Nephron (organoid): ENCODE data around the gene HNRNPUL2.
"Not testable (repeated sequence)": the region's sequence is repeated elsewhere in the genome, so short reads cannot be mapped to it uniquely, and the experiment has no call there.

ENCODE experiments used
- H3K27ac Mint-ChIP-seq, 3 experiments: 2 replicates each; pipeline ENCODE4 v1.8.0; 2020; ENCODE audit warnings: mixed read lengths in 3 of 3, mild to moderate bottlenecking in 2 of 3, moderate library complexity in 1 of 3
- H3K27me3 Mint-ChIP-seq: 2 replicates; pipeline ENCODE4 v1.8.0; 2021; ENCODE audit warnings: low read depth, mild to moderate bottlenecking, moderate library complexity, mixed read lengths
- H3K36me3 Mint-ChIP-seq: 2 replicates; pipeline ENCODE4 v1.8.0; 2020; ENCODE audit warnings: low read depth, mixed read lengths
- H3K4me1 Mint-ChIP-seq: 2 replicates; pipeline ENCODE4 v1.8.0; 2020; ENCODE audit warnings: mixed read lengths
- H3K4me3 Mint-ChIP-seq, 3 experiments: 2 replicates each; pipeline ENCODE4 v1.8.0; 2020; ENCODE audit warnings: mild to moderate bottlenecking in 3 of 3, mixed read lengths in 3 of 3, moderate library complexity in 2 of 3
- H3K9me3 Mint-ChIP-seq: 2 replicates; pipeline ENCODE4 v1.8.0; 2020; ENCODE audit warnings: mixed read lengths
- TF ChIP-seq, protein P1 (sequence below), 3 experiments: fragments of 200-600 bp; sonication (generic); IDR thresholded peaks; one replicate each; pipeline ENCODE4 v1.5.0; 2021; ENCODE audit warnings: antibody characterized with exemption in 3 of 3; ENCODE audit not compliant: unreplicated experiment in 3 of 3

HNRNPUL2 gene

DNA sequence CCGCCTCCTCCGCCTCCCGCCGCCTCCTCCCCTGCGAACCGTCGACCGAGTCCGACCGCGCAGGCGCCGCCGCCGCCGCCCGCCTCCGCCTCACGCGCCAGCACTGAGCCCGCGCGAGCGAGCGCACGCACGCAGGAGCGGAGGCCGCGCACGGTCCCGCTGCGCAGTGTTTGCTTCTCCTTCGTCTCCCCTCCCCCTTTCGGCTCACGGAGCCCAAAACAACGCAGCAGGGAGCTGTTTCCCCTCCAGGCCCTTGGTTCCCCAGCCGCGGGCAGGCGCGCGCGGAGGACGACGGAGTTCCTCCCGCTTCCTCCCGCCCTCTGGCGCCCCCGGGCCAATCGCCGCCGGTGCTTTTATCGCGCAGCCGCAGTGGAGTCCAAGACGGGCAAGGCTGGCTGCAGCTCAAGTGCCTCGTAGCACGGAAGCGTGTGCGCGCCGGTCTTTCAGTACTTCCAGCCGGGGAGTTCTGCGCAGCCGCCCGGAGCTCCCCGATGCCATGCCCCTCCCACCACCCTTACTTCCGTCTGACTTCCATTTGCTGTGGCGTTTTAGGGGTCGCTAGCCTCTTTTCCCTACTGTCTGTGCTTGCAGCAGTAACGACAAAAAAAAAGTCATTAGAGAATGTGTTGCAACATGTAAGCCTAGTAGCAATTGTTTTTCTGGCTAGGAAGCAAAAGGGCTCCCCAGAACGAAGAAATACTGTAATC, at the start of gene HNRNPUL2:
TSS of gene HNRNPUL2 (minus strand) at position 293 of the 707 bp plus-strand sequence. CDS start 301 bp downstream, outside the sequence.
- TF ChIP-seq, protein P1, sequence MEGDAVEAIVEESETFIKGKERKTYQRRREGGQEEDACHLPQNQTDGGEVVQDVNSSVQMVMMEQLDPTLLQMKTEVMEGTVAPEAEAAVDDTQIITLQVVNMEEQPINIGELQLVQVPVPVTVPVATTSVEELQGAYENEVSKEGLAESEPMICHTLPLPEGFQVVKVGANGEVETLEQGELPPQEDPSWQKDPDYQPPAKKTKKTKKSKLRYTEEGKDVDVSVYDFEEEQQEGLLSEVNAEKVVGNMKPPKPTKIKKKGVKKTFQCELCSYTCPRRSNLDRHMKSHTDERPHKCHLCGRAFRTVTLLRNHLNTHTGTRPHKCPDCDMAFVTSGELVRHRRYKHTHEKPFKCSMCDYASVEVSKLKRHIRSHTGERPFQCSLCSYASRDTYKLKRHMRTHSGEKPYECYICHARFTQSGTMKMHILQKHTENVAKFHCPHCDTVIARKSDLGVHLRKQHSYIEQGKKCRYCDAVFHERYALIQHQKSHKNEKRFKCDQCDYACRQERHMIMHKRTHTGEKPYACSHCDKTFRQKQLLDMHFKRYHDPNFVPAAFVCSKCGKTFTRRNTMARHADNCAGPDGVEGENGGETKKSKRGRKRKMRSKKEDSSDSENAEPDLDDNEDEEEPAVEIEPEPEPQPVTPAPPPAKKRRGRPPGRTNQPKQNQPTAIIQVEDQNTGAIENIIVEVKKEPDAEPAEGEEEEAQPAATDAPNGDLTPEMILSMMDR (IDR thresholded peaks at IDR 0.05; ENCODE audit: unreplicated experiment in 3 of 3), result no peak
- H3K27me3 Mint-ChIP-seq, result no peaks in the 10 kb centered on the region

DNA sequence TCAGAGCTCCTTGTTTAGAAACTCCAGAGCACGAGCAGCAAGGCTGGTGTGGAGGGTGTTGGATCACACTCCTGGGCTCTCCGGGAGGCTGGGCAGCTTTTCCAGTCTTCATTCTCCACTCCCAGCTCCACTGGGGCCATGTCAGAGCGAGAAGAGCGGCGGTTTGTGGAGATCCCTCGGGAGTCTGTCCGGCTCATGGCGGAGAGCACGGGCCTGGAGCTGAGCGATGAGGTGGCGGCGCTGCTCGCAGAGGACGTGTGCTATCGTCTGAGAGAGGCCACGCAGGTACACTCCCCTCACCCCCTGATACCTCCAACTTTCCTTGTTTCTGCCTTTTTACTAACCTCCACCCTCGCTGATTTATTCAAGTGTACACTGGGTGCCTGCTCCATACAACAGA, 48.4 kb upstream of the HNRNPUL2 start:
- no peaks in the 10 kb centered on the region for H3K9me3 Mint-ChIP-seq
- H3K27ac Mint-ChIP-seq, result peak overlapping the region in 2 of 3 experiments; percentile 31 to 44
- peaks cover 3% of the 10 kb centered on the region for H3K27me3 Mint-ChIP-seq

More for the DNA sequence above, at the start of gene HNRNPUL2:
- Mint-ChIP-seq H3K4me1 (peaks cover 40% of the 10 kb centered on the region), H3K4me3 (peak within 1 kb of the TSS; percentile 87 to 98 (median 91)), H3K9me3 (no peaks in the 10 kb centered on the region), H3K27ac (peak within 1 kb of the TSS; percentile 98 to 100 (median 99)), H3K36me3 (peaks cover 29% of the 10 kb centered on the region)

DNA sequence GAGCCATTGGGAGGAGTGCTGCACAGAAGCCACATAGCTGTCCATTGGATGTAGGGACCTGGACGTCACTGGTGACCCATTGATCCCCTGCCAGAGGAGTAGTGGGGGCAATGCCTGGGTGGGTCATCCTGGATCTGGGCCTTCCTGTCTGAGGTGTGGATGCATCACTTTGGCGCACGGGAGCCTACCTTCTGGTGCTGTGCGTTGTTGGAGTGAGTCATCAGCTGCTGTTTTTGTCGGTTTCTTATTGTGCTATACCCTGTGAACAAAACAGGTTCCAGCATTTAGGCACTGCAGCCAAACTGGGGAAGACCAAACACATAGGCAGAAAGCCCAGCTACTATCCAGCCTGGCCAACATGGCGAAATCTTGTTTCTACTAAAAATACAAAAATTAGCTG, 47.1 kb upstream of the HNRNPUL2 start:
- no peaks in the 10 kb centered on the region for H3K9me3 Mint-ChIP-seq
- H3K4me3 Mint-ChIP-seq, result peak overlapping the region in 2 of 3 experiments; percentile 53 to 58
- peaks cover 35% of the 10 kb centered on the region for H3K36me3 Mint-ChIP-seq
- peaks cover 16% of the 10 kb centered on the region for H3K4me1 Mint-ChIP-seq
- H3K27me3 Mint-ChIP-seq, result peaks cover 3% of the 10 kb centered on the region
- TF ChIP-seq, protein P1 (IDR thresholded peaks at IDR 0.05; ENCODE audit: unreplicated experiment in 3 of 3), result no peak
- no peak overlapping the region for H3K27ac Mint-ChIP-seq

More for the DNA sequence above, 48.4 kb upstream of the HNRNPUL2 start:
- Mint-ChIP-seq H3K36me3 (peaks cover 41% of the 10 kb centered on the region), H3K4me3 (peak overlapping the region in 1 of 3 experiments; percentile 65), H3K4me1 (peaks cover 6% of the 10 kb centered on the region)
- TF ChIP-seq, protein P1 (IDR thresholded peaks at IDR 0.05; ENCODE audit: unreplicated experiment in 3 of 3), result no peak

DNA sequence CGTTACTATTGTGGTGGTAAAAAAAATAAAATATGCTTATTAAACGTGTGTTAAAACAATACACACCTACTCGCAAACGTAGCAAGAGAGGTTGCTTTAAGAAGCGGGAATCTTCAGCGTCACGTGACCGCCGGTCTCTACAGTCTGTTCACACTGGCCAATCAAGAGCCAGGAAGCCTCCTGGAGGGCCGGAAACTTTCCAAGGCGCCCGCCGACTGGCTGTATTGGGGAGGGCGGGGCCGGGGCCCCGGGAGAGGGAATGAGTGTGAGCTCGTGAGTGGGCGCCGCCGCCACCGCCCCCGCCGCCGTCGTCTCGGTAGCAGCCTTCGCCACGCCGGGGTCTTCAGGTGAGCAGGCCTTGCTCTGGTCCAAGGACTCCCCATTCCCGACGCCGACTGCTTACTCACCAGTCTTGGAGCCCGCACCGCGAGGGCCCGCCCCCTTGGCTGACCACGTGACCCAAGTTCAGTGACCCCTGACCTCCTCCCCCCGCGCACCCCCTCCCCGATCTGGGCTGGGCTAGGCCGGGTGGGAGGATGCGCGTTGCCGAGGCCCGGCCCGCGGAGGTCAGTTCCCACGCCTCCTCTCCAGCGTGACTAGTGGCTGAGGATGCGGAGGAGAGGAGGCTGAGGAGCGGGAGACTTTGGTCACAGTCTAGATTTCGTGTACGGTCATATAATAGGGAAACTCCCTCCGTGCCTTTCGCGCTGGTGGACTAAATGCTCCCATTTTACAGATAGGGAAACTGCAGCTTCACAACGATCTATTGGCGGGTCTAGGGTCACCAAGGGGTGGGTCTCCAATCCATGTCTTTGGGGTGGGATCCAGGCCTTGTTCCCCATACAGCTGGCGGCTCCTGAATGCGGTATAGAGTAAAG, 44.1 kb upstream of the HNRNPUL2 start, which contains the start of gene TAF6L:
TSS of gene TAF6L (plus strand) at position 253 of the 878 bp plus-strand sequence. CDS start 4,388 bp downstream, outside the sequence.
- TF ChIP-seq, protein P1 (IDR thresholded peaks at IDR 0.05; ENCODE audit: unreplicated experiment in 3 of 3), result no peak
- Mint-ChIP-seq H3K9me3 (no peaks in the 10 kb centered on the region), H3K27me3 (peaks cover 3% of the 10 kb centered on the region), H3K27ac (peak within 1 kb of the TSS; percentile 99), H3K36me3 (peaks cover 25% of the 10 kb centered on the region), H3K4me3 (peak within 1 kb of the TSS; percentile 88 to 95 (median 94)), H3K4me1 (peaks cover 16% of the 10 kb centered on the region)

DNA sequence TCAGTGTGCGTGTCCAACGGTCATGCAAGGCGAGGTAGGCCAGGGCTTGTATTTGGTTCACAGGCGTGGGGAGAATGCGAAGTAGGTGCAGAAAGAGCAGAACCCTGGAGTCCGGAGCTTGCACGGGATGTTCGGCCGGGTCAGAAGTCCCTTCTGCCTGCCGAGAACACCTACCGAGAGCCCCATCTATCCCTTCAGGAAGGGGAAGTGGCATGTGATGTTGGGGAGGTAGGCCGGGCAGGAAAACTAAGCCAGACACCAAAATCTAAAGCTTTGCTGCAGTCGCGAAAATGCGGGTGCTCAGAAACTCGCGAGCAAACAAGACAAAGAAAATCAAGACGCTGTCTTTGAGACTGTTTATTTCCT, 43.5 kb upstream of the HNRNPUL2 start:
- H3K4me1 Mint-ChIP-seq, result peaks cover 16% of the 10 kb centered on the region
- no peaks in the 10 kb centered on the region for H3K9me3 Mint-ChIP-seq
- TF ChIP-seq, protein P1 (IDR thresholded peaks at IDR 0.05; ENCODE audit: unreplicated experiment in 3 of 3), result no peak
- peaks cover 24% of the 10 kb centered on the region for H3K36me3 Mint-ChIP-seq
- peak overlapping the region; percentile 99 for H3K27ac Mint-ChIP-seq
- H3K4me3 Mint-ChIP-seq, result peak overlapping the region; percentile 88 to 95 (median 94)
- peaks cover 3% of the 10 kb centered on the region for H3K27me3 Mint-ChIP-seq

DNA sequence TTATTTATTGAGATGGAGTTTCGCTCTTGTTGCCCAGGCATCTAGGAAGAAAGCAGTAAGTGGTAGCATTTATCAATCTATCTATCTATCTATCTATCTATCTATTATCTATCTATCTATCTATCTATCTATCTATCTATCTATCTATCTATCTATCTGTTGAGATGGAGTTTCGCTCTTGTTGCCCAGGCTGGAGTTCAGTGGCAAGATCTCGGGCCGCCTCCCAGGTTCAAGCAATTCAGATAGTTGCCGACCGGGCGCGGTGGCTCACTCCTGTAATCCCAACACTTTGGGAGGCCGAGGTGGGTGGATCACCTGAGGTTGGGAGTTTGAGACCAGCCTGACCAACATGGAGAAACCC, 33.6 kb upstream of the HNRNPUL2 start:
- Mint-ChIP-seq H3K36me3 (peaks cover 15% of the 10 kb centered on the region), H3K27ac (peak overlapping the region; percentile 90 to 97 (median 95)), H3K4me1 (peaks cover 17% of the 10 kb centered on the region), H3K4me3 (peak overlapping the region; percentile 97 to 99 (median 98))
- not testable (repeated sequence) for H3K9me3 Mint-ChIP-seq, H3K27me3 Mint-ChIP-seq
